ENCODE results near the gene MCF2L. TPM values are rescaled to one million over a fixed set of nuclear protein-coding genes. Genes with fewer than 3 reads are reported as not detected.

The MCF2L gene
- total RNA-seq, 1 donor from 2014 or later: 83.0 TPM

- Mint-ChIP-seq H3K4me1 (ENCODE audit: low read depth, unreplicated experiment) (peaks cover 8% of the 10 kb centered on the region), H3K27me3 (ENCODE audit: unreplicated experiment) (peaks cover 1% of the 10 kb centered on the region), H3K4me3 (ENCODE audit: unreplicated experiment) (no peak overlapping the region), H3K27ac (ENCODE audit: unreplicated experiment) (no peak overlapping the region), H3K9me3 (ENCODE audit: unreplicated experiment) (peaks cover 3% of the 10 kb centered on the region), H3K36me3 (ENCODE audit: unreplicated experiment) (no peaks in the 10 kb centered on the region)
- no peak for DNase-seq
- TF ChIP-seq CTCF (IDR thresholded peaks at IDR 0.05; ENCODE audit: partially characterized antibody, unreplicated experiment): no peak
These were observed 21.2 kb upstream of the MCF2L start for GRCh38 chr13:112947796-112948195.

GRCh38 chr13:112951674-112952371 lies 17.2 kb upstream of the MCF2L start:
- DNase-seq: no peak
- H3K9me3 Mint-ChIP-seq (ENCODE audit: unreplicated experiment): no peaks in the 10 kb centered on the region
- H3K27ac Mint-ChIP-seq (ENCODE audit: unreplicated experiment): no peak overlapping the region
- H3K4me1 Mint-ChIP-seq (ENCODE audit: low read depth, unreplicated experiment): peaks cover 15% of the 10 kb centered on the region
- no peak for TF ChIP-seq CTCF (IDR thresholded peaks at IDR 0.05; ENCODE audit: partially characterized antibody, unreplicated experiment)
- no peaks in the 10 kb centered on the region for H3K27me3 Mint-ChIP-seq (ENCODE audit: unreplicated experiment)
- H3K4me3 Mint-ChIP-seq (ENCODE audit: unreplicated experiment): no peak overlapping the region
- no peaks in the 10 kb centered on the region for H3K36me3 Mint-ChIP-seq (ENCODE audit: unreplicated experiment)

GRCh38 chr13:112952759-112953551 lies 16.1 kb upstream of the MCF2L start:
- H3K27ac Mint-ChIP-seq (ENCODE audit: unreplicated experiment): no peak overlapping the region
- TF ChIP-seq CTCF (IDR thresholded peaks at IDR 0.05; ENCODE audit: partially characterized antibody, unreplicated experiment): no peak

GRCh38 chr13:112953591-112954487 lies 15.2 kb upstream of the MCF2L start:
- H3K27ac Mint-ChIP-seq (ENCODE audit: unreplicated experiment): no peak overlapping the region
- DNase-seq: no peak
- no peak for TF ChIP-seq CTCF (IDR thresholded peaks at IDR 0.05; ENCODE audit: partially characterized antibody, unreplicated experiment)
- H3K4me1 Mint-ChIP-seq (ENCODE audit: low read depth, unreplicated experiment): peaks cover 27% of the 10 kb centered on the region
- peaks cover 2% of the 10 kb centered on the region for H3K27me3 Mint-ChIP-seq (ENCODE audit: unreplicated experiment)
- H3K9me3 Mint-ChIP-seq (ENCODE audit: unreplicated experiment): peaks cover 2% of the 10 kb centered on the region
- H3K4me3 Mint-ChIP-seq (ENCODE audit: unreplicated experiment): no peak overlapping the region
- H3K36me3 Mint-ChIP-seq (ENCODE audit: unreplicated experiment): no peaks in the 10 kb centered on the region

More at GRCh38 chr13:112952759-112953551, 16.1 kb upstream of the MCF2L start:
- peaks cover 2% of the 10 kb centered on the region for H3K9me3 Mint-ChIP-seq (ENCODE audit: unreplicated experiment)
- H3K4me3 Mint-ChIP-seq (ENCODE audit: unreplicated experiment): no peak overlapping the region
- peaks cover 22% of the 10 kb centered on the region for H3K4me1 Mint-ChIP-seq (ENCODE audit: low read depth, unreplicated experiment)
- DNase-seq: no peak
- H3K27me3 Mint-ChIP-seq (ENCODE audit: unreplicated experiment): peaks cover 2% of the 10 kb centered on the region
- H3K36me3 Mint-ChIP-seq (ENCODE audit: unreplicated experiment): no peaks in the 10 kb centered on the region
